HEK293 (cell line): ENCODE results near the gene ZNF471.

ENCODE experiments used
- KLF10 ChIP-seq: fragments of 450-650 bp; IDR thresholded peaks from 2 replicates; pipeline ENCODE4 v1.5.1; 2018; ENCODE audit warnings: missing biosample characterization, mild to moderate bottlenecking, missing genetic modification characterization
- KLF7 ChIP-seq: fragments of 450-650 bp; formaldehyde crosslinking; IDR thresholded peaks from 2 replicates; pipeline ENCODE4 v1.5.1; 2016; ENCODE audit warnings: missing biosample characterization, missing genetic modification characterization, borderline replicate concordance
- MZF1 ChIP-seq: fragments of 450-650 bp; formaldehyde crosslinking; IDR thresholded peaks from 2 replicates; pipeline ENCODE4 v1.5.1; 2017; ENCODE audit warnings: missing biosample characterization, missing genetic modification characterization, borderline replicate concordance
- PRDM10 ChIP-seq: fragments of 450-650 bp; formaldehyde crosslinking; IDR thresholded peaks from 2 replicates; pipeline ENCODE4 v1.5.1; 2016; ENCODE audit warnings: missing biosample characterization, missing genetic modification characterization
- SCRT1 ChIP-seq: fragments of 450-650 bp; formaldehyde crosslinking; IDR thresholded peaks from 2 replicates; pipeline ENCODE4 v1.5.1; 2016; ENCODE audit warnings: missing biosample characterization, missing genetic modification characterization, borderline replicate concordance
- TRIM28 ChIP-seq: IDR thresholded peaks from 2 replicates; pipeline ENCODE4 v1.6.1; 2011; ENCODE audit warnings: low read length, control low read depth, borderline replicate concordance
- WT1 ChIP-seq: fragments of 450-650 bp; formaldehyde crosslinking; IDR thresholded peaks from 2 replicates; pipeline ENCODE4 v1.5.1; 2016; ENCODE audit warnings: missing biosample characterization, missing genetic modification characterization
- ZBTB10 ChIP-seq: fragments of 450-650 bp; formaldehyde crosslinking; IDR thresholded peaks from 2 replicates; pipeline ENCODE4 v1.5.1; 2016; ENCODE audit warnings: missing biosample characterization, missing genetic modification characterization
- ZBTB21 ChIP-seq: fragments of 450-650 bp; formaldehyde crosslinking; IDR thresholded peaks from 2 replicates; pipeline ENCODE4 v1.5.1; 2017; ENCODE audit warnings: missing biosample characterization, missing genetic modification characterization
- ZBTB49 ChIP-seq: fragments of 450-650 bp; formaldehyde crosslinking; IDR thresholded peaks from 2 replicates; pipeline ENCODE4 v1.5.1; 2016; ENCODE audit warnings: missing biosample characterization, missing genetic modification characterization, low read depth
- ZNF184 ChIP-seq: fragments of 450-650 bp; IDR thresholded peaks from 2 replicates; pipeline ENCODE4 v1.5.1; 2018; ENCODE audit warnings: missing biosample characterization, mild to moderate bottlenecking, missing genetic modification characterization
- ZNF214 ChIP-seq: fragments of 450-650 bp; formaldehyde crosslinking; IDR thresholded peaks from 2 replicates; pipeline ENCODE4 v1.5.1; 2017; ENCODE audit warnings: missing biosample characterization, mild to moderate bottlenecking, missing genetic modification characterization, borderline replicate concordance
- ZNF274 ChIP-seq, 2 experiments: fragments of 200-500 bp in 1 of 2; fragments of 450-650 bp in 1 of 2; sonication (Bioruptor generic) in 1 of 2; formaldehyde crosslinking in 1 of 2; IDR thresholded peaks; 2 replicates each; pipeline versions ENCODE4 v1.5.1 to v1.6.1; 2014 to 2016; ENCODE audit warnings: borderline replicate concordance in 1 of 2, inconsistent platforms in 1 of 2, low read length in 1 of 2, missing biosample characterization in 1 of 2, missing genetic modification characterization in 1 of 2
- ZNF37A ChIP-seq: fragments of 450-650 bp; IDR thresholded peaks from 2 replicates; pipeline ENCODE4 v1.5.1; 2018; ENCODE audit warnings: missing biosample characterization, missing genetic modification characterization
- ZNF488 ChIP-seq: fragments of 450-650 bp; formaldehyde crosslinking; IDR thresholded peaks from 2 replicates; pipeline ENCODE4 v1.5.1; 2016; ENCODE audit warnings: missing biosample characterization, missing genetic modification characterization
- ZNF510 ChIP-seq: fragments of 450-650 bp; formaldehyde crosslinking; IDR thresholded peaks from 2 replicates; pipeline ENCODE4 v1.5.1; 2018; ENCODE audit warnings: mild to moderate bottlenecking, missing genetic modification characterization, missing biosample characterization; ENCODE audit not compliant: insufficient replicate concordance
- ZNF549 ChIP-seq: fragments of 450-650 bp; IDR thresholded peaks from 2 replicates; pipeline ENCODE4 v1.5.1; 2018; ENCODE audit warnings: missing biosample characterization, missing genetic modification characterization, mild to moderate bottlenecking, inconsistent platforms, moderate library complexity
- ZNF660 ChIP-seq: fragments of 450-650 bp; IDR thresholded peaks from 2 replicates; pipeline ENCODE4 v1.5.1; 2018; ENCODE audit warnings: missing biosample characterization, mild to moderate bottlenecking, missing genetic modification characterization
- ZNF664 ChIP-seq: fragments of 450-650 bp; formaldehyde crosslinking; IDR thresholded peaks from 2 replicates; pipeline ENCODE4 v1.5.1; 2016; ENCODE audit warnings: missing biosample characterization, missing genetic modification characterization
- ZNF776 ChIP-seq: fragments of 450-650 bp; formaldehyde crosslinking; IDR thresholded peaks from 2 replicates; pipeline ENCODE4 v1.5.0; 2017; ENCODE audit warnings: missing biosample characterization, missing genetic modification characterization, borderline replicate concordance
- ZNF785 ChIP-seq: fragments of 450-650 bp; formaldehyde crosslinking; IDR thresholded peaks from 2 replicates; pipeline ENCODE4 v1.5.1; 2016; ENCODE audit warnings: missing biosample characterization, missing genetic modification characterization
- TF ChIP-seq, protein P1 (sequence below): fragments of 450-650 bp; formaldehyde crosslinking; IDR thresholded peaks from 2 replicates; pipeline ENCODE4 v1.5.1; 2017; ENCODE audit warnings: missing biosample characterization, mild to moderate bottlenecking, missing genetic modification characterization, moderate library complexity
- TF ChIP-seq, protein P2 (sequence below): fragments of 450-650 bp; formaldehyde crosslinking; IDR thresholded peaks from 2 replicates; pipeline ENCODE4 v1.5.1; 2016; ENCODE audit warnings: missing biosample characterization, missing genetic modification characterization
- TF ChIP-seq, protein P3 (sequence below): fragments of 450-650 bp; formaldehyde crosslinking; IDR thresholded peaks from 2 replicates; pipeline ENCODE4 v1.5.1; 2016; ENCODE audit warnings: missing biosample characterization, missing genetic modification characterization

Gene ZNF471

GRCh38 chr19:56567274-56568120 lies 59.8 kb downstream of the ZNF471 start, which contains the start of gene ZNF470 (continued):
- TF ChIP-seq ZNF37A = no peak
- TF ChIP-seq ZBTB49 = no peak
- no peak for TF ChIP-seq SCRT1 (tag by site-specific recombination)
- no peak for TF ChIP-seq ZNF214
- no peak for TF ChIP-seq ZNF488 (tag by site-specific recombination)
- no peak for TF ChIP-seq TRIM28
- TF ChIP-seq MZF1 (tag by site-specific recombination) = no peak
- TF ChIP-seq ZNF776 (tag by site-specific recombination) = no peak
- no peak for TF ChIP-seq ZNF184
- peak; percentile 98 for TF ChIP-seq KLF10 (tag by site-specific recombination)
- TF ChIP-seq WT1 (tag by site-specific recombination) = no peak
- peak; percentile 81 for TF ChIP-seq ZNF549 (tag by site-specific recombination)
- TF ChIP-seq, protein P1, sequence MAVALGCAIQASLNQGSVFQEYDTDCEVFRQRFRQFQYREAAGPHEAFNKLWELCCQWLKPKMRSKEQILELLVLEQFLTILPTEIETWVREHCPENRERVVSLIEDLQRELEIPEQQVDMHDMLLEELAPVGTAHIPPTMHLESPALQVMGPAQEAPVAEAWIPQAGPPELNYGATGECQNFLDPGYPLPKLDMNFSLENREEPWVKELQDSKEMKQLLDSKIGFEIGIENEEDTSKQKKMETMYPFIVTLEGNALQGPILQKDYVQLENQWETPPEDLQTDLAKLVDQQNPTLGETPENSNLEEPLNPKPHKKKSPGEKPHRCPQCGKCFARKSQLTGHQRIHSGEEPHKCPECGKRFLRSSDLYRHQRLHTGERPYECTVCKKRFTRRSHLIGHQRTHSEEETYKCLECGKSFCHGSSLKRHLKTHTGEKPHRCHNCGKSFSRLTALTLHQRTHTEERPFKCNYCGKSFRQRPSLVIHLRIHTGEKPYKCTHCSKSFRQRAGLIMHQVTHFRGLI (tag by site-specific recombination) = no peak
- peak; percentile 74; the same call in 1 of the 2 replicates for TF ChIP-seq KLF7 (tag by site-specific recombination)
- no peak for TF ChIP-seq ZNF274 (IDR thresholded peaks at IDR 0.05; ENCODE audit: low read length)
- no peak for TF ChIP-seq ZNF274 (tag by site-specific recombination; IDR thresholded peaks at IDR 0.05; ENCODE audit: borderline replicate concordance)
- TF ChIP-seq, protein P2, sequence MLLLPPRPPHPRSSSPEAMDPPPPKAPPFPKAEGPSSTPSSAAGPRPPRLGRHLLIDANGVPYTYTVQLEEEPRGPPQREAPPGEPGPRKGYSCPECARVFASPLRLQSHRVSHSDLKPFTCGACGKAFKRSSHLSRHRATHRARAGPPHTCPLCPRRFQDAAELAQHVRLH = no peak
- no peak for TF ChIP-seq ZBTB21 (tag by site-specific recombination)
- TF ChIP-seq ZNF785 = peak; percentile 86
- TF ChIP-seq PRDM10 = peak; percentile 92
- no peak for TF ChIP-seq ZNF660 (tag by site-specific recombination)
- TF ChIP-seq, protein P3, sequence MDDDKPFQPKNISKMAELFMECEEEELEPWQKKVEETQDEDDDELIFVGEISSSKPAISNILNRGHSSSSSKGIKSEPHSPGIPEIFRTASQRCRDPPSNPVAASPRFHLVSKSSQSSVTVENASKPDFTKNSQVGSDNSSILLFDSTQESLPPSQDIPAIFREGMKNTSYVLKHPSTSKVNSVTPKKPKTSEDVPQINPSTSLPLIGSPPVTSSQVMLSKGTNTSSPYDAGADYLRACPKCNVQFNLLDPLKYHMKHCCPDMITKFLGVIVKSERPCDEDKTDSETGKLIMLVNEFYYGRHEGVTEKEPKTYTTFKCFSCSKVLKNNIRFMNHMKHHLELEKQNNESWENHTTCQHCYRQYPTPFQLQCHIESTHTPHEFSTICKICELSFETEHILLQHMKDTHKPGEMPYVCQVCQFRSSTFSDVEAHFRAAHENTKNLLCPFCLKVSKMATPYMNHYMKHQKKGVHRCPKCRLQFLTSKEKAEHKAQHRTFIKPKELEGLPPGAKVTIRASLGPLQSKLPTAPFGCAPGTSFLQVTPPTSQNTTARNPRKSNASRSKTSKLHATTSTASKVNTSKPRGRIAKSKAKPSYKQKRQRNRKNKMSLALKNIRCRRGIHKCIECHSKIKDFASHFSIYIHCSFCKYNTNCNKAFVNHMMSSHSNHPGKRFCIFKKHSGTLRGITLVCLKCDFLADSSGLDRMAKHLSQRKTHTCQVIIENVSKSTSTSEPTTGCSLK (tag by site-specific recombination) = no peak
- TF ChIP-seq ZNF510 (tag by site-specific recombination) = no peak
- TF ChIP-seq ZBTB10 = no peak
- no peak for TF ChIP-seq ZNF664
